HG03442 (cell line): ENCODE measurements around the gene ADH5.
"Not testable (repeated sequence)": the region's sequence is repeated elsewhere in the genome, so short reads cannot be mapped to it uniquely, and the experiment has no call there.

Experiments
- ATAC-seq: cut with Tn5 transposase; IDR thresholded peaks from one replicate; pipeline ENCODE4 v1.9.1; 2021; ENCODE audit warnings: mild to moderate bottlenecking, moderate library complexity; ENCODE audit not compliant: unreplicated experiment

The ADH5 gene

DNA sequence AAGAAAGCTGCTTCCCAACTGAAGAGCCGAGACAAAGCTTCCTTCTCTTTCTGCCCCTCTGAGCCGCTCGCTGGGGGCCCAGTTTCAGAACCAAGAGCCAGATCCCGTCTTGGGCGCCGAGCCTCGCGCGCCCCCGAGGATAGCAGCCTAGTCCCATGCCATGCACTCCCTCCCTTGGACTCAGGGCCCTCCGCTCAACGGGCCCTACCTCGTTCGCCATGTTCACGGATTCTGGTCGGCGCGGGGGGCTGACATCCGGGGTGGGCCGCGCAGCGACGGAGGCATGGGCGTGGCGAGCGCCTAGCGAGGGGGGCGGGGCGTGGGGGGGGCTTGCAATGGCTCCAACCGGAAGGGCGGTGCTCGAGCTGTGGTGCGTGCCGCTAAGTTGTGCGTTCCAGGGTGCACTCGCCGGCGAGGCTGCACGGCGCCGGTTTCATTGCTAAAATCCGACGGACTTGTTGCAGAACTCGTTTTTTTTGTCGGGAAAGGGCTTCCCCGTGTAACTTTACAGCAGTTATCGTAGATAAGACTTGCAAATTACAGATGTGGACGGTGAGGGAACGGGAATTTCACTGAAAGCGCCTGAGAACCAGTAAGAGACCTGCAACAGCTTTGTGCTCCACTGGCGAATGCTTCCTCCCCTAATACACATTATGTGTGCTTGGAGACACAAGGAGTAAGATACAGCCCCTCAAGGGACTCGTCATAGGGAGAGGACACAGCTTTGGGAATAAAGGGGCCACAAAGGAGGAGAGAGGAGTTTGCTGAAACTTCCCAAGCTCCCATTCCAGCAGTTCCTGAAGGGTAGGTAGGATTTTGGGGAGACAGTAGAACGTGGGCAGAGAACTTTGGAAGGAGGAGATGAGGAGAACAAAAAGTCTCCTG is at the start of gene ADH5:
ADH5 (minus strand) TSS at position 308 of the 885 bp plus-strand sequence; CDS start at position 220, 88 bp downstream.
- ATAC-seq, result peak; percentile 92

DNA sequence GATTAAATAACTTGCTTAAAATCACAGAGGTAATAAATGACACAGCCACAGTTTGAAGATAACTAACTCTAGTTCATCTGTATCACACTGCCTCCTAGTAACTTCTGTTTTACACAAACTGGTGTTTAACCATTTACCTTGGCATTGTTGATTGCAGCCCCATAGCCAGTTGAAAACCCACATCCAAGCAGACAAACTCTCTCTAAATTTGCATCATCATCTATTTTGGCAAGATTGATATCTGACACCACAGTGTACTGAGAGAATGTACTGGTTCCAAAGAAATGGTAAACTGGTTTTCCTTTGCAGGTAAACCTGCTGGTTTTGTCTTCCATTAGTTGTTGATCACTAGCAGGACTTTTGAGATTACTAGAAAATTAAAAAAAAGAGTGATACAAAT is 47.7 kb upstream of the ADH5 start:
- ATAC-seq, result no peak

DNA sequence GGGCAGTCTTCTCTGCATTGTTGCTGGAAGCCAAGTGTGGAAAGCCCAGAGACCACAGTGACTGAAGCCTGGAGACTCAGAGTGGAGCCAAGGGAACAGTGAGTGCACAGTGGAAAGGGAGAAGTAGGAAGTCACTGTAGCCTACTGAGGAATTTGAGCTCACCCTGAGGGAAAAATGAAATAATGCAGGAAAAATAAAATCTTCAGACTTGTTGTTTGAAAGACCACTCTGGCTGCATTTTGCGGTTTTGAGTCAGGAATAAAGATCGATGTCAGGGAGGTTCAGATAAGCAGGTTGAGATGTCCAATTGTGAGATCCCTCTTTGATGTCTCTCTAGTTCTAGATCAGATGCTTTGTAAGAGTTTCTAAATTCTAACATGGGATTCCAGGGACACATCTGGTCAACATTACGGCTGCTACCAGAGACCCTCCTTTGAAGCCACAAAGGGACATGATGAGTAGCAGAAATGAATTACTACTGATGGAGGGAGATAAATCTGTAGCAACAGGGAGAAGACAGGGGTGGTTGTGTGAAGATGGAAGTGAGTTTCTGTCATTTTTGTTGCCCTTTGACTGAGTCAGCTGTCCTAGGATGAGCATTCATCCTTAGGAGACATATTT is 47.1 kb upstream of the ADH5 start:
- no peak for ATAC-seq

- no peak for ATAC-seq
These were observed 46.0 kb upstream of the ADH5 start for GRCh38 chr4:99134586-99134985.

- ATAC-seq, result no peak
These were observed 42.8 kb upstream of the ADH5 start for GRCh38 chr4:99131378-99131777.

GRCh38 chr4:99126376-99126775 is 37.8 kb upstream of the ADH5 start:
- ATAC-seq, result no peak

- no peak for ATAC-seq
These were observed 32.4 kb upstream of the ADH5 start for GRCh38 chr4:99121008-99121407.

DNA sequence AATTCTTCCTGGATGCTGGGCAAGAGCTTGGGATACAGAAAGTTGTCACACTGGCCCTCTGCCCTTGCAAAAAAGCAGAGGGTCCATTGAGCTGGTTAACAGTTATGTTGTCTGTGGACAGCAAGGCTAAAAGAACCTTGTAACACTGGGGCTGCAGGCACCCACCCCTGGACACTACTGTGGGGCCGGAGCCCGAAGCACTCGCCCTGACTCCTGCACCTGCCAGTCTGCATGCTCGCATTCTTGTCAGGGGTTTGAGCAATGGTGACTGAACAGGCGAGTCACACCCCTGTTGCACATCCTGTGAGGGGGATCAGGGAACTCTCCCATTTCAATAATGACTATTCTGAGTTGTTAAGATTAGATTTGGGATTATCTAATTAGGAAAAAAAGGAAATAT is 31.9 kb upstream of the ADH5 start:
- no peak for ATAC-seq

- no peak for ATAC-seq
These were observed 29.5 kb upstream of the ADH5 start for GRCh38 chr4:99117876-99118693.

GRCh38 chr4:99117122-99117841 is 28.7 kb upstream of the ADH5 start:
- not testable (repeated sequence) for ATAC-seq

DNA sequence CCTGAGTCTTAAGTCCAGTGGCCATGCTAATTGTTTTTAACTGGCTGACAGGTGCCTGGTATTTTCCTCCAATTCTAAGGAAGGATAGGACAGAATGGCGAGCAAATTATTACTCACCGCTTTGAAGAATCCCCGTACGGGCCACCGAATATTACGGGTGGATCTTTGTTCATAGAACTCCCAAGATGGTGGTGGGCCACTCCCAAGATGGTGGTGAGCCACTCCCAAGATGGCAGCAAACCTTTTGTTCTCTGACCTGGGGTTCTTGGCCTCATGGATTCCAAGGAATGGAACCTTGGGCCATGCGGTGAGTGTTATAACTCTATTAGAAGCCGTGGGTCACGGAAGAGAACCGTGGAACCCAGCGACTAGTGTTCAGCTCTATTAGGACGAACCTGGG is 20.7 kb upstream of the ADH5 start:
- ATAC-seq, result not testable (repeated sequence)

- ATAC-seq, result no peak
These were observed 15.6 kb upstream of the ADH5 start for GRCh38 chr4:99104153-99104552.

GRCh38 chr4:99103166-99103565 is 14.6 kb upstream of the ADH5 start:
- ATAC-seq, result no peak

DNA sequence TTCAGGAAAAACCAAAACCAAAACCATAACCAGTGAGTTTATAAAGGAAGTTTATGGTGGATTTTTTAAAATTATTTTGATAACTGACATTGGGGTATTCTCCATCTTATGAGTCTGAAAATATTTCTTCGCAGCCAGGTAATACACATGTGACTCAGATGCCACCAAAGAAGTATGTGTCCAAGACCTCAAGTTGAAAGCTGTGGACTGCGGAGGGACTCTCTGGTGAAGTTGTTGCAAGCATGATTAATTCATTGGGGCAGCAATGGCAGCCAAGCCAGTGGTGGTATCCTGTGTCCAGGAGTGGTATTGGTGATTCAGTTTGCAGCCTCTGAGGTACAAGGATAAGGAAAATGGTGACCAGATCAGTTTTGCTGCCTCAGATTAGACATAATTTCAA is 14.0 kb upstream of the ADH5 start:
- no peak for ATAC-seq

- no peak for ATAC-seq
These were observed 12.3 kb upstream of the ADH5 start for GRCh38 chr4:99100876-99101275.

DNA sequence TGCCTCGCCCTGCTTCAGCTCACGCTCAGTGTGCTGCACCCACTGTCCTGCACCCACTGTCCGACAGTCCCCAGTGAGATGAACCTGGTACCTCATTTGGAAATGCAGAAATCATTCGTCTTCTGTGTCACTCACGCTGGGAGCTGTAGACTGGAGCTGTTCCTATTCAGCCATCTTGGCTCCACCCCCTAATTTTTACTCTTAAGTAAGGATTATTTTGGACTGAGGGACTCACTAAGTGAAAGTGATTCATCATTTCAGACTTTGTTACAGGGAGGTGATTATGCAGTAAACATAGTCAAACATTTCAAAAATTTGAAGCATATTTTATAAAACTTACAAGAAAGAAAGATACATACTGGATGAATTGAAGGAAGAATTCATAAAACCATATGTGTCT is 11.2 kb upstream of the ADH5 start:
- not testable (repeated sequence) for ATAC-seq

DNA sequence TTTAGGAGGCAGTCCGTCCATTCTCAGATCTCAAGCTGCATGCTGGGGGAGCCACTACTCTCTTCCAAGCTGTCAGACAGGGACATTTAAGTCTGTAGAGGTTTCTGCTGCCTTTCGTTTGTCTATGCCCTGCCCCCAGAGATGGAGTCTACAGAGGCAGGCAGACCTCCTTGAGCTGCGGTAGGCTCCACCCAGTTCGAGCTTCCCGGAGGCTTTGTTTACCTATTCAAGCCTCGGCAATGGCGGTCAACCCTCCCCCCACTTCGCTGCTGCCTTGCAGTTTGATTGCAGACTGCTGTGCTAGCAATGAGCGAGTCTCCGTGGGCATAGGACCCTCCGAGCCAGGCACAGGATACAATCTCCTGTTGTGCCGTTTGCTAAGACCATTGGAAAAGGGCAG is 10.7 kb upstream of the ADH5 start:
- no peak for ATAC-seq

DNA sequence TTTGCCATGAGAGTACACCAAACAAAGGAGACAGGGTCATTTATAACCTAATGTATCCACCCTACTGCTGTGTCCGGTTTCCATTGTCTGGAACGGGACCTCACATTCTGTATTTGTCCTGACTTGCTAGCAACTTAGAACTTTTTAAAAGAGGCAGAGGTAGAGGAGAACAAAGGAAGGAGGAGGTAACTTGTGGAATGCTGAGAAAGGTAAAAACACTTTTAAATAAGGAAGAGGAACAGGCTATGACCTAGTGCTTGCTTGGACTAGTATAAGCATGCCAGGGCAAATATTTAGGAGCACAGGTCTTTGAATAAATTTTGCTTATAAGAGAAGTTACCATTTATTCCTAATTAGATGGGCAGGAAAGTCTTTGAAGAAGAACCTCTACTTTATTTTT is 3.3 kb upstream of the ADH5 start:
- not testable (repeated sequence) for ATAC-seq

- no peak for ATAC-seq
These were observed 2.6 kb upstream of the ADH5 start for GRCh38 chr4:99091216-99091575.

- no peak for ATAC-seq
These were observed 2.1 kb upstream of the ADH5 start for GRCh38 chr4:99090481-99091215.
